Hepatocyte (in vitro differentiated cells): ENCODE measurements around the gene MYADML2.

ENCODE experiments used
- EZH2 ChIP-seq: fragments of 200-600 bp; sonication (generic); IDR thresholded peaks from 2 replicates; pipeline ENCODE4 v1.6.1; 2016; ENCODE audit warnings: antibody characterized with exemption, mild to moderate bottlenecking, borderline replicate concordance
- EZH2phosphoT487 ChIP-seq: fragments of 200-600 bp; sonication (generic); IDR thresholded peaks from one replicate; pipeline ENCODE4 v1.6.1; 2018; ENCODE audit warnings: antibody characterized with exemption, mild to moderate bottlenecking, low read depth, moderate library complexity; ENCODE audit not compliant: unreplicated experiment, severe bottlenecking
- TF ChIP-seq, protein P1 (sequence below): fragments of 200-600 bp; sonication (generic); IDR thresholded peaks from 2 replicates; pipeline ENCODE4 v1.5.1; 2016; ENCODE audit warnings: antibody characterized with exemption, mild to moderate bottlenecking; ENCODE audit not compliant: poor library complexity

DNA sequence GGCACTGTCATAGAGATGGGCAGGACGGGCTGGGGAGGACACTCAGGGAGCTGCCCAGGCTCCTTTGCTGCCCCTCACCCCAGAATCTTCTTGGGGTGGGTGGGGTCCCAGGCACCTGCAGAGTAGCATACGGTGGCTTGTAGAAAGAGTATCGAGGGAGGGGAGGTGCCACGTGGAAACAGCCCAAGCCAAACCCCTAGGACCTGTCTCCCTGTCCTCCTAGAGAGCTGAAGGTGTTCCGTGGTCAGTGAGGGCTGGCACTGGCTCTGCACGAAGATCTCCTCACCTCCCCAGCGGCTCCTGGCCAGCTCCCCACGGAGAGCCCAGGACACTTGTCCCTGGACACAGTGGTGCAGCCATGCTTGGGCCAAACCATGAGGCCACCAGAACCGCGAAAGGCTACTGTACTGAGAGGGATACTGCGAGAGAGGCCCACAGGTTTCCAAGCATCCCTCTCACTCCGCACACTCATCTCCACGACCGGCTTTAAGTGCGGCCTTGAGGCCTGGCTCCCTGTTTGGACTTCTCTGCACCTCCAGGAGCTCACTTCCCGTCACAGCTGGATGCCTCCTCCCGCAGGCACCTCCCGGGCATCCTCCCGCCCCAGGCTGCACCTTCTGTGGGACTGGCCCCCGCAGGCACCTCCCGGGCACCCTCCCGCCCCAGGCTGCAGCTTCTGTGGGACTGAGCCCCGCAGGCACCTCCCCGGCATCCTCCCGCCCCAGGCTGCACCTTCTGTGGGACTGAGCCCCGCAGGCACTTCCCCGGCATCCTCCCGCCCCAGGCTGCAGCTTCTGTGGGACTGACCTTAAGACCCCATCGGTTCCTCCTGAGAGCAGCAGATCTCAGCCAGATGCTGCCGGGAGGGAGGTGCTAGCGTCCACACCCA lies 17.5 kb downstream of the MYADML2 start:
- TF ChIP-seq, protein P1, sequence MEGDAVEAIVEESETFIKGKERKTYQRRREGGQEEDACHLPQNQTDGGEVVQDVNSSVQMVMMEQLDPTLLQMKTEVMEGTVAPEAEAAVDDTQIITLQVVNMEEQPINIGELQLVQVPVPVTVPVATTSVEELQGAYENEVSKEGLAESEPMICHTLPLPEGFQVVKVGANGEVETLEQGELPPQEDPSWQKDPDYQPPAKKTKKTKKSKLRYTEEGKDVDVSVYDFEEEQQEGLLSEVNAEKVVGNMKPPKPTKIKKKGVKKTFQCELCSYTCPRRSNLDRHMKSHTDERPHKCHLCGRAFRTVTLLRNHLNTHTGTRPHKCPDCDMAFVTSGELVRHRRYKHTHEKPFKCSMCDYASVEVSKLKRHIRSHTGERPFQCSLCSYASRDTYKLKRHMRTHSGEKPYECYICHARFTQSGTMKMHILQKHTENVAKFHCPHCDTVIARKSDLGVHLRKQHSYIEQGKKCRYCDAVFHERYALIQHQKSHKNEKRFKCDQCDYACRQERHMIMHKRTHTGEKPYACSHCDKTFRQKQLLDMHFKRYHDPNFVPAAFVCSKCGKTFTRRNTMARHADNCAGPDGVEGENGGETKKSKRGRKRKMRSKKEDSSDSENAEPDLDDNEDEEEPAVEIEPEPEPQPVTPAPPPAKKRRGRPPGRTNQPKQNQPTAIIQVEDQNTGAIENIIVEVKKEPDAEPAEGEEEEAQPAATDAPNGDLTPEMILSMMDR, result no peak
- TF ChIP-seq EZH2, result no peak
- no peak for TF ChIP-seq EZH2phosphoT487
